HG02970 (cell line): ENCODE data around the gene ZNF865.

ENCODE experiments used
- ATAC-seq: cut with Tn5 transposase; IDR thresholded peaks from one replicate; pipeline ENCODE4 v1.9.1; 2021; ENCODE audit warnings: mild to moderate bottlenecking, moderate library complexity, moderate number of reproducible peaks; ENCODE audit not compliant: unreplicated experiment, low FRiP score

The ZNF865 gene

GRCh38 chr19:55643003-55643886 is 37.8 kb downstream of the ZNF865 start, which contains the start of gene ZNF581:
TSS of gene ZNF581 (plus strand) at chr19:55643649. CDS start at chr19:55644572, 923 bp downstream.
- ATAC-seq = no peak

- no peak for ATAC-seq
Observed at GRCh38 chr19:55643887-55644176, 38.4 kb downstream of the ZNF865 start.

- ATAC-seq = no peak
Observed at GRCh38 chr19:55644191-55644833, 38.9 kb downstream of the ZNF865 start.

DNA sequence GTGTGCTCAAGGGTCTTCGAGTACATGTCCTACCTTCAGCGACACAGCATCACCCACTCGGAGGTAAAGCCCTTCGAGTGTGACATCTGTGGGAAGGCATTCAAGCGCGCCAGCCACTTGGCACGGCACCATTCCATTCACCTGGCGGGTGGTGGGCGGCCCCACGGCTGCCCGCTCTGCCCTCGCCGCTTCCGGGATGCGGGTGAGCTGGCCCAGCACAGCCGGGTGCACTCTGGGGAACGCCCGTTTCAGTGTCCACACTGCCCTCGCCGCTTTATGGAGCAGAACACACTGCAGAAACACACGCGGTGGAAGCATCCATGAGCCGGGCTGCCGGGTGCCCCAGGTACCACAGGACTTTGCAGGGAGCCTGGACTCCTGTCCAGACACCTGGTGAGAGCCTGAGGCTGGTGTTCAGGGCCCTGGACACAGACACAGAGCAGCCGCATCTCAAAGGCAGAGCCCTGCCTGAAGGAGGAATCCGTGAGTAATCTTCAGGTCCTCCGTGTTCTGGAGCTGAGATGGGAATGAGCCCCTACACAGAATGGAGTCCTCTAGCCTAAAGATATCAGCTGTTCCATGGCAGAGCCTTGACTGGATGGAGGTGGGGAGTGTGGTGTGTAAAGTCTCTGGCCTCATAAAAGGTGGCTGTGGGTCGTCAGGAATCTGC is 39.5 kb downstream of the ZNF865 start:
- ATAC-seq = no peak

DNA sequence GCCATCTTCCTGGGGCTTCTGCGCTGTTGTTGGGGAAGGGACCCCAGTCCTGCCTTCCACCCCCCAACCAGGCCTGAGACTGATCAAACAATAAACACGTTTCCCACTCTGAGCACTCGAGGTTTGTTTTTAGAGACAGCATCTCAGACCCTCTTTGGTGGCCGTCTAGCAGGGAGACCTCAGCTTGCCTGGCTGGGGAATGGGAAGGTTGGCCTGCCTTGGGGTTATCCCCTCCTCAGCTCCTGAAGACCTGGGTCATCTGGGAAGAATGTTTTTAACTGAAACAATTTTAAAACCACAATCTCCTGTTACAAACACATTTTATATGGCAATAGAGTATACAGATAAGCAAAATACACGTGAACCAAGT is 40.0 kb downstream of the ZNF865 start:
- ATAC-seq = no peak

- no peak for ATAC-seq
Observed at GRCh38 chr19:55646889-55647731, 41.7 kb downstream of the ZNF865 start.

GRCh38 chr19:55647732-55648584 is 42.5 kb downstream of the ZNF865 start, which contains the start of gene CCDC106:
TSS of gene CCDC106 (plus strand) at chr19:55648212. CDS start at chr19:55649047, 835 bp downstream.
- no peak for ATAC-seq

GRCh38 chr19:55648585-55649267 is 43.3 kb downstream of the ZNF865 start:
- ATAC-seq = no peak

GRCh38 chr19:55649268-55650125 is 44.0 kb downstream of the ZNF865 start:
- ATAC-seq = no peak

- ATAC-seq = no peak
Observed at GRCh38 chr19:55650126-55650557, 44.7 kb downstream of the ZNF865 start.

- no peak for ATAC-seq
Observed at GRCh38 chr19:55650602-55651230, 45.3 kb downstream of the ZNF865 start.

- no peak for ATAC-seq
Observed at GRCh38 chr19:55651236-55651635, 45.8 kb downstream of the ZNF865 start.

DNA sequence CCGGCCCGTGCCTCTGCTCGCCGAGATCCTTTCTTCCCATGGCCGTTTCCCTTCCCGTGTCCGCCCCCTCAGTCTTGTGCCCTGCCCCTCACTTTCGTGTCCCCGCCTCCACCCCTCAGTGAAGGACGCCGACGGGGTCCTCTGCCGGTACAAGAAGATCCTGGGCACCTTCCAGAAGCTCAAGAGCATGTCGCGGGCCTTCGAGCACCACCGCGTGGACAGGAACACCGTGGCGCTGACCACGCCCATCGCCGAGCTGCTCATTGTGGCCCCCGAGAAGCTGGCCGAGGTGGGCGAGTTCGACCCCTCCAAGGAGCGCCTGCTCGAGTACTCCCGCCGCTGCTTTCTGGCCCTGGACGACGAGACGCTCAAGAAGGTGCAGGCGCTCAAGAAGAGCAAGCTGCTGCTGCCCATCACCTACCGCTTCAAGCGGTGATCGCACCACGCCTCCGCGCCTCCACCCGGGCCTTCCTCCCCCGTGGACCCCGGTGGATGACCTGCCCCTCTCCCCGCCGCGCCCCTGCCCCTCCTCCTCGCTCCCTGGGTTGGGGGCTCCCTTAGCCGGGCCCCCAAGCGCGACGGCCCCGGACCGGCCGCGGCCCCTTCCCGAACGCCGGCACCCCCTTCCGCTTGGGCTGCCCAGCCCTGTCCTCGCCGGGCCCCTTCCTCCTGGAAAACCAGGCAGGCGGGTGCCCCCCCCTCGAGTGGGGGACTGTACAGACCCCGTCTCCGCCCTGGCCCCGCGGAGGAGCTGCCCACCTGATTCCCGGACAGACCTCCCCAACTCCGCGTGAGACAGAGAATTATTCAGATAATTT is 47.1 kb downstream of the ZNF865 start:
- ATAC-seq = no peak

GRCh38 chr19:55653651-55654322 is 48.3 kb downstream of the ZNF865 start:
- peak; percentile 40 for ATAC-seq

DNA sequence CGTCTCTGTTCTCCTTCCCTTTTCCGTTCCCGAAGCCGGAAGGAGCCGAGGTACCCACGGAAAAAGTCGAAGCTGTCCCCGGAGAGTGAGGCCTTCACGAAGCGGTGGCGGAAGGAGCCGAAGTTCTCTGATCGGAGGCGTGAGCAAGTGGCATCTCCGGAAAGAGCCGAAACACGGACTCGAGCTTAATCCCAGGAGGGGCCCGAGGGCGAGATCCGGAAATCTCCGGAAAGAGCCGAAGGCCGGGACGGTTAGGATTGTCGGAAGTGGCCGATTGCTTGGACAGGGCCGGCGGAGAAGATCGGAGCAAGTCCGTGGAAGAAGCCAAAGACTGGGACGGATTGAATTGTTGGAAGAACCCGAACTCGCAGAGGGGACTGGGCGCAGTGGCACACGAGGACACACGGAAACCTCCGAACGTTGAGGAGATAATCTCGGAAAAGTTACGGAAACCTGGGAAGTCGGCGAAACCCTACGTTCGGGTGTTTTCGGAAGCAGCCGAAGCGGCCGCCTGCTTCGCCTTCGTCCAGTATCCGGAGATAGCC is 48.9 kb downstream of the ZNF865 start:
- peak; percentile 56 for ATAC-seq
